ENCODE measurements around the gene FOXK1. TPM values are rescaled to one million over a fixed set of nuclear protein-coding genes. Genes with fewer than 3 reads are reported as not detected.

Gene FOXK1
- total RNA-seq, 2 experiments from 2014 or later = 25.9 to 26.6 TPM

- Mint-ChIP-seq H3K36me3 (peaks cover 7% of the 10 kb centered on the region), H3K4me3 (no peak overlapping the region), H3K4me1 (ENCODE audit: low read depth) (peaks cover 43% of the 10 kb centered on the region), H3K27ac (no peak overlapping the region), H3K9me3 (no peaks in the 10 kb centered on the region), H3K27me3 (no peaks in the 10 kb centered on the region)
- POLR2A ChIA-PET = no interaction called here
- intact Hi-C loops (cut with micrococcal nuclease) = no loop called here
- DNase-seq = no peak
- CTCF ChIA-PET = interaction anchor here (1.3 kb wide), 1 partner anchor 19 kb away, joined by 3 read pairs; no protein-coding TSS in a partner anchor
These were observed 47.2 kb downstream of the FOXK1 start for GRCh38 chr7:4729266-4729665.

GRCh38 chr7:4730276-4730675 lies 48.2 kb downstream of the FOXK1 start:
- H3K36me3 Mint-ChIP-seq = peaks cover 7% of the 10 kb centered on the region
- no peaks in the 10 kb centered on the region for H3K9me3 Mint-ChIP-seq
- H3K27ac Mint-ChIP-seq = no peak overlapping the region
- DNase-seq = no peak
- no peak overlapping the region for H3K4me3 Mint-ChIP-seq
- H3K27me3 Mint-ChIP-seq = no peaks in the 10 kb centered on the region
- ChIA-PET POLR2A (no interaction called here), CTCF (no interaction called here)
- peaks cover 34% of the 10 kb centered on the region for H3K4me1 Mint-ChIP-seq (ENCODE audit: low read depth)
- intact Hi-C loops (cut with micrococcal nuclease) = no loop called here

GRCh38 chr7:4730971-4731370 lies 48.9 kb downstream of the FOXK1 start:
- peaks cover 29% of the 10 kb centered on the region for H3K4me1 Mint-ChIP-seq (ENCODE audit: low read depth)
- H3K27ac Mint-ChIP-seq = no peak overlapping the region
- no peaks in the 10 kb centered on the region for H3K27me3 Mint-ChIP-seq
- ChIA-PET CTCF (no interaction called here), POLR2A (no interaction called here)
- no peak for DNase-seq
- intact Hi-C loops (cut with micrococcal nuclease) = no loop called here
- peaks cover 7% of the 10 kb centered on the region for H3K36me3 Mint-ChIP-seq
- H3K4me3 Mint-ChIP-seq = no peak overlapping the region
- H3K9me3 Mint-ChIP-seq = no peaks in the 10 kb centered on the region

GRCh38 chr7:4731803-4732202 lies 49.7 kb downstream of the FOXK1 start:
- no peak for DNase-seq
- CTCF ChIA-PET = no interaction called here
- intact Hi-C loops (cut with micrococcal nuclease) = no loop called here
- POLR2A ChIA-PET = no interaction called here
- H3K27ac Mint-ChIP-seq = no peak overlapping the region
- H3K9me3 Mint-ChIP-seq = no peaks in the 10 kb centered on the region
- no peaks in the 10 kb centered on the region for H3K27me3 Mint-ChIP-seq
- no peak overlapping the region for H3K4me3 Mint-ChIP-seq
- peaks cover 25% of the 10 kb centered on the region for H3K4me1 Mint-ChIP-seq (ENCODE audit: low read depth)
- peaks cover 7% of the 10 kb centered on the region for H3K36me3 Mint-ChIP-seq

GRCh38 chr7:4733936-4734528 lies 51.9 kb downstream of the FOXK1 start:
- Mint-ChIP-seq H3K27ac (no peak overlapping the region), H3K9me3 (no peaks in the 10 kb centered on the region), H3K27me3 (no peaks in the 10 kb centered on the region), H3K36me3 (peaks cover 7% of the 10 kb centered on the region), H3K4me1 (ENCODE audit: low read depth) (peaks cover 35% of the 10 kb centered on the region), H3K4me3 (no peak overlapping the region)
- intact Hi-C loops (cut with micrococcal nuclease) = no loop called here
- DNase-seq = peak; percentile 34
- CTCF ChIA-PET = interaction anchor here (1.1 kb wide), 1 partner anchor 11 kb away, joined by 3 read pairs; no protein-coding TSS in a partner anchor
- POLR2A ChIA-PET = interaction anchor here (0.7 to 0.8 kb wide), 2 partner anchors 10 to 92 kb away, joined by 3 read pairs; no protein-coding TSS in a partner anchor

- POLR2A ChIA-PET = no interaction called here
- CTCF ChIA-PET = no interaction called here
- no peak for DNase-seq
- intact Hi-C loops (cut with micrococcal nuclease) = no loop called here
- Mint-ChIP-seq H3K4me1 (ENCODE audit: low read depth) (peaks cover 42% of the 10 kb centered on the region), H3K27ac (no peak overlapping the region), H3K27me3 (no peaks in the 10 kb centered on the region), H3K36me3 (peaks cover 7% of the 10 kb centered on the region), H3K9me3 (no peaks in the 10 kb centered on the region), H3K4me3 (no peak overlapping the region)
These were observed 52.7 kb downstream of the FOXK1 start for GRCh38 chr7:4734587-4735345.

- DNase-seq = no peak
- intact Hi-C loops (cut with micrococcal nuclease) = no loop called here
- Mint-ChIP-seq H3K27ac (no peak overlapping the region), H3K9me3 (no peaks in the 10 kb centered on the region), H3K4me3 (no peak overlapping the region), H3K4me1 (ENCODE audit: low read depth) (peaks cover 36% of the 10 kb centered on the region), H3K27me3 (no peaks in the 10 kb centered on the region), H3K36me3 (peaks cover 5% of the 10 kb centered on the region)
- ChIA-PET POLR2A (interaction anchor here (0.7 kb wide), 1 partner anchor 1871 kb away, joined by 3 read pairs; no protein-coding TSS in a partner anchor), CTCF (no interaction called here)
These were observed 55.2 kb downstream of the FOXK1 start for GRCh38 chr7:4737300-4737699.

GRCh38 chr7:4738711-4739527 lies 56.8 kb downstream of the FOXK1 start:
- intact Hi-C loops (cut with micrococcal nuclease) = loop anchor here (1.0 kb wide), 1 partner anchor 55 kb away; no protein-coding TSS in a partner anchor
- Mint-ChIP-seq H3K27me3 (no peaks in the 10 kb centered on the region), H3K4me3 (peak overlapping the region; percentile 40), H3K27ac (peak overlapping the region; percentile 75), H3K9me3 (no peaks in the 10 kb centered on the region), H3K36me3 (peaks cover 8% of the 10 kb centered on the region), H3K4me1 (ENCODE audit: low read depth) (peaks cover 29% of the 10 kb centered on the region)
- CTCF ChIA-PET = no interaction called here
- DNase-seq = peak; percentile 35
- POLR2A ChIA-PET = no interaction called here

- intact Hi-C loops (cut with micrococcal nuclease) = loop anchor here (1.0 kb wide), 1 partner anchor 55 kb away; no protein-coding TSS in a partner anchor
- H3K27ac Mint-ChIP-seq = peak overlapping the region; percentile 75
- ChIA-PET POLR2A (no interaction called here), CTCF (no interaction called here)
- peak; percentile 68 for DNase-seq
- no peaks in the 10 kb centered on the region for H3K9me3 Mint-ChIP-seq
- H3K4me3 Mint-ChIP-seq = peak overlapping the region; percentile 40
- peaks cover 32% of the 10 kb centered on the region for H3K4me1 Mint-ChIP-seq (ENCODE audit: low read depth)
- no peaks in the 10 kb centered on the region for H3K27me3 Mint-ChIP-seq
- H3K36me3 Mint-ChIP-seq = peaks cover 12% of the 10 kb centered on the region
These were observed 57.5 kb downstream of the FOXK1 start for GRCh38 chr7:4739528-4739992.

GRCh38 chr7:4740796-4741195 lies 58.7 kb downstream of the FOXK1 start:
- DNase-seq = no peak
- intact Hi-C loops (cut with micrococcal nuclease) = no loop called here
- ChIA-PET POLR2A (no interaction called here), CTCF (no interaction called here)
- H3K27me3 Mint-ChIP-seq = no peaks in the 10 kb centered on the region
- no peak overlapping the region for H3K27ac Mint-ChIP-seq
- no peaks in the 10 kb centered on the region for H3K9me3 Mint-ChIP-seq
- H3K4me3 Mint-ChIP-seq = no peak overlapping the region
- peaks cover 12% of the 10 kb centered on the region for H3K36me3 Mint-ChIP-seq
- H3K4me1 Mint-ChIP-seq (ENCODE audit: low read depth) = peaks cover 43% of the 10 kb centered on the region

GRCh38 chr7:4742051-4742573 lies 60.0 kb downstream of the FOXK1 start:
- no peak for DNase-seq
- Mint-ChIP-seq H3K27me3 (no peaks in the 10 kb centered on the region), H3K4me3 (no peak overlapping the region), H3K36me3 (peaks cover 19% of the 10 kb centered on the region), H3K4me1 (ENCODE audit: low read depth) (peaks cover 54% of the 10 kb centered on the region), H3K27ac (no peak overlapping the region), H3K9me3 (no peaks in the 10 kb centered on the region)
- intact Hi-C loops (cut with micrococcal nuclease) = no loop called here
- ChIA-PET POLR2A (no interaction called here), CTCF (no interaction called here)

- POLR2A ChIA-PET = no interaction called here
- Mint-ChIP-seq H3K9me3 (no peaks in the 10 kb centered on the region), H3K4me1 (ENCODE audit: low read depth) (peaks cover 57% of the 10 kb centered on the region), H3K27me3 (no peaks in the 10 kb centered on the region), H3K4me3 (no peak overlapping the region), H3K36me3 (peaks cover 19% of the 10 kb centered on the region), H3K27ac (no peak overlapping the region)
- DNase-seq = no peak
- CTCF ChIA-PET = interaction anchor here (3.4 kb wide), 1 partner anchor 12 kb away, joined by 21 read pairs; no protein-coding TSS in a partner anchor
- intact Hi-C loops (cut with micrococcal nuclease) = no loop called here
These were observed 60.8 kb downstream of the FOXK1 start for GRCh38 chr7:4742852-4743251.

Measured in activated CD4-positive, alpha-beta memory T cell treated with anti-CD3 and anti-CD28 coated beads for 36 hours (primary cell).